Activated gamma-delta T cell treated with Interleukin-2 at 50 U/mL for 16 hours (primary cell): Measurements from ENCODE around the gene LRRC61.

Source experiments
- DNase-seq: peaks from one replicate; pipeline ENCODE4 v3.0.0-alpha.2; 2020

Gene LRRC61

GRCh38 chr7:150333659-150334058 is 10.5 kb downstream of the LRRC61 start:
- DNase-seq: no peak

GRCh38 chr7:150334108-150334507 is 11.0 kb downstream of the LRRC61 start:
- DNase-seq: no peak

GRCh38 chr7:150335108-150335773 is 12.1 kb downstream of the LRRC61 start:
- DNase-seq: no peak

GRCh38 chr7:150335774-150336112 is 12.6 kb downstream of the LRRC61 start:
- no peak for DNase-seq

GRCh38 chr7:150336746-150337145 is 13.6 kb downstream of the LRRC61 start:
- no peak for DNase-seq

- no peak for DNase-seq
Measured at GRCh38 chr7:150337179-150337578, 14.0 kb downstream of the LRRC61 start.

- no peak for DNase-seq
Measured at GRCh38 chr7:150337659-150338081, 14.5 kb downstream of the LRRC61 start.

- no peak for DNase-seq
Measured at GRCh38 chr7:150338166-150338829, 15.1 kb downstream of the LRRC61 start.

GRCh38 chr7:150339409-150339809 is 16.3 kb downstream of the LRRC61 start:
- DNase-seq: no peak

GRCh38 chr7:150340024-150340749 is 17.0 kb downstream of the LRRC61 start:
- no peak for DNase-seq

GRCh38 chr7:150340875-150341262 is 17.7 kb downstream of the LRRC61 start:
- no peak for DNase-seq

- DNase-seq: no peak
Measured at GRCh38 chr7:150341263-150342120, 18.3 kb downstream of the LRRC61 start, which contains the start of gene RARRES2. Gene RARRES2, minus strand, starts transcription at chr7:150341629. Its CDS starts 1,020 bp downstream, at chr7:150340609.

- DNase-seq: no peak
Measured at GRCh38 chr7:150342121-150342408, 18.9 kb downstream of the LRRC61 start.

- DNase-seq: no peak
Measured at GRCh38 chr7:150343225-150343624, 20.1 kb downstream of the LRRC61 start.

- no peak for DNase-seq
Measured at GRCh38 chr7:150344299-150344698, 21.1 kb downstream of the LRRC61 start.

- DNase-seq: no peak
Measured at GRCh38 chr7:150345012-150345411, 21.9 kb downstream of the LRRC61 start.

- DNase-seq: no peak
Measured at GRCh38 chr7:150346922-150347321, 23.8 kb downstream of the LRRC61 start.

GRCh38 chr7:150351587-150352194 is 28.5 kb downstream of the LRRC61 start:
- no peak for DNase-seq

GRCh38 chr7:150355666-150356059 is 32.5 kb downstream of the LRRC61 start:
- DNase-seq: no peak

- peak; percentile 21 for DNase-seq
Measured at GRCh38 chr7:150356265-150356897, 33.2 kb downstream of the LRRC61 start.

GRCh38 chr7:150357270-150357669 is 34.1 kb downstream of the LRRC61 start:
- DNase-seq: peak; percentile 78

GRCh38 chr7:150357771-150358427 is 34.7 kb downstream of the LRRC61 start:
- DNase-seq: no peak
